SIG-M5 (cell line): ENCODE measurements around the gene CLSTN2.

Experiments
- DNase-seq: peaks from one replicate; lab custom pipeline; 2025; lab: John Stamatoyannopoulos, UW

CLSTN2 gene

DNA sequence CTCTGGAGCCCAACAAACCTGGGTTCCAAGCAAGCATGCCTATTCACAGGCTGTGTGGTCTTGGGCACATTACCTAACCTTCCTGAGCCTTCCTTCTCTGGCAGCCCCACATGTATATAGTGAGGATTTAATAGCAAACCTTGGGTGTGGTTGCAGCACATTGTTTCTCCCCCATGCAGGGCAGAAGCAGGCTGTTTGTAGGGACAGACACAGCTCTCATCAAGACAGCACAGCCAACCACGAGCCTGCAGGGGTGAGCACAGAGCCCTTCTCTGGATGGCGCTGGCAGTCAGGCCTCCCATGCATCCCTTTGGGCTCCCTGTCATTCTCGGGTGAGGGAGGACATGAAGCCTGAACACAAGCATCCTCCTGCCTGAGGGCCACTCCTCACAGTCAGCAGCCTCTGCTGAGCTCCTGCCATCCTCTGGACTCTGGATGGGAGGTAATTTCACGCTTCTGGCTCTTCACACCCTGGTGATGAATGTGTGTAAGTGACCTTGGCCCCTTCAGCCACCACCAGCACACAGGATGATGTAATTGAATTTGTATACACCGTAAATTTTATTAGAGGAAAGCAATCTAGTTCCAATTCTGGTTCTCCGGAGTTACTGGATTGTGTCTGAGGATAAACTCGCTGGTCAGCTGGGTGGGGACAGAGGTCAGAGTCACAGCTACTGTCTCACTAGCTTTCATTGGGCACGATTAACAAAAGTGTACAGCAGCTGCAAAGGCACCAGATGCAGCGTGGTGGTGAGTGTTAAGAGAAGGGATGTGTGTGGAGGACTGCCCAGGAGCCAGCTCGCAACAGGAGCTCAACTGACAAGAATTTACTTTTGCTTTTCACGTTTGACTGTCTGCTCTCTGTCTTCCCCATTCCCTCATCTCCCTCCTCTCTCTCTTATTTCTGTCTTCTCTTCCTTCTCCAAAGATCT lies 118.1 kb downstream of the CLSTN2 start:
- DNase-seq = no peak

DNA sequence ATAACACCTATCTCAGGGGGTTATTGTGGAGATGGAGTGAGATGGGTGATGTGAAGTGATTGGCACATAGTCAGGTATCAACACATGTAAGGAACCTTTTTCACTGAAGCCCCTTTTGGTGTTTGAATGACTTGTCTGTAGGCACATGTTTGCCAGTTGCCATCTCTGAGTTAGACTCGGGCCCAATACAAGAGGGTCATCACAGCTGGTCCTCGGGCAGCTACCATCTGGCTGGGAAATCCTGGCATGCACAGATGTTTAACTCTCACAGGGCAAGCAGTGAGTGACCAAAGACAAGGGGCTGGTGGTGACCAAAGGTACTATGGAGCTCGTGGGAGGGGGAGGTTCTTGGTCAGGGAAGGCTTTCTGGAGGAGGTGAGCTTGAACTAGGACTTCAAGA lies 118.8 kb downstream of the CLSTN2 start:
- DNase-seq = no peak

DNA sequence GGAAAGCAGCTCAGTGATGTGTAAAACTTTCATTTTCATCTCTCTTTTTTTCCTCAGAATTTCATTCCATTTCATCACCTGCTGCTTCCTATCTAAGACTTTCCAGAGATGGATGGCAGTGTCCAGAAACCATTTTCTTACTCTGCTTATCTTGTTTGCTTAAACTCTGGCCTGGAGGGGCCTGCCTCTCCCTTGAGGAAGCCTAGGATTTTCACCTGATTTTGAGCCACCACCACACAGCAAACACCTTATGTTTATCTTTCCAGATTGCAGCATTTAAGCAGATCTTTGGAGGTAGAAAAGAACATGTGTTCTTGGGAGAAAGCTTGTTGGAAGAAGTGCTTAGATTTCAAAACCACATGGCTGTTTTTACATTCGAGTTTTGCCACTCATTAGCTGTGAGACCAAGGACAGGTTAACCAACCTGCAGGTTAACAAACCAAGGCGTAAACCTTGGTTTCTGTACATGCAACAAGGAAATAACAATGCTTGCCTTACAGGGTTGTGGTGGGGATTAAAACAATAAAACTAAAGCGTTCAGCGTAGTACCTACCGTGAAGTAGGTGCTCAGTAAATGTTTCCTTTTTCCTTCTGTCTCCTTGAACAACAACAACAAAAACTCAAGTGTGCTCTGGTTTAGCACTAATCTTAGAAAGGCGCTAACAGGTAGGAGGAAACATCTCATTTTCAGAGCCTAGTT lies 120.3 kb downstream of the CLSTN2 start:
- no peak for DNase-seq

DNA sequence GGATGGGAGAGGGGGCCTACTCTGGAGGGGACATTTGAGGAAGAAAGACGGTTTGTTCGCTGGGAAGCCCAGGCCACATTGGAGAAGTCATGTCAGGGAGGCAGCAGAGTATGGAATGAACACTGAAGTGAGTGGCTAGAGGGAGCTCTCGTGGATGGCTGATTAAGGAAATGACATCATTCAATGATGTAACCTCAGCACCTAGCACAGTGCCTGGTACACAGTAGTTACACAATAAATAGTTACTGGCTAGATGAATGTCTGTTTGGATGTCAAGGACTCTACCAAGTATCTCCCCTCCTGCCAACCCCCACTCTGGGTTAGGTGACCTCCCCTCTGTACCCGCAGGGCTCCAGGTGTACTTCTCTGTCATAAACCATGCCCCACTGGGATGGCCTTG lies 121.1 kb downstream of the CLSTN2 start:
- DNase-seq = no peak

DNA sequence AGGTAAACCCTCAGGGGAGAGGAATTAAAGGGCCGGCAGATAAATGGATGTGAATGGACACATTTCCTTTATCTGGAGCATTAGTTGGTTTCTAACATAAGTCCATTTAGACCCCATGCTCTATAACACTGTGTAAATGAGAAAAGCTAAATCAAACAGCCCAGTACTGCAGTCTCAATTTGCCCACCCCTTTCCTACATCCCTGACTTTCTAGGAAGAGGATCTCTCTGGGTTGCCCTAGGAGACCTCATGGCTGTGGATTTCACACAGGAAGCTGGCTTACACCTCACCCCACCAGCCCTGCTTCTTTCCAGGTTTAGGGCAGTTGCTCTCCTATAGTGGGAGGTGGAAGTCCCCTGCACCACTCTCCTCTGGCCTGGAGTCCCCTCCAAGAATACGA lies 126.2 kb downstream of the CLSTN2 start:
- no peak for DNase-seq

DNA sequence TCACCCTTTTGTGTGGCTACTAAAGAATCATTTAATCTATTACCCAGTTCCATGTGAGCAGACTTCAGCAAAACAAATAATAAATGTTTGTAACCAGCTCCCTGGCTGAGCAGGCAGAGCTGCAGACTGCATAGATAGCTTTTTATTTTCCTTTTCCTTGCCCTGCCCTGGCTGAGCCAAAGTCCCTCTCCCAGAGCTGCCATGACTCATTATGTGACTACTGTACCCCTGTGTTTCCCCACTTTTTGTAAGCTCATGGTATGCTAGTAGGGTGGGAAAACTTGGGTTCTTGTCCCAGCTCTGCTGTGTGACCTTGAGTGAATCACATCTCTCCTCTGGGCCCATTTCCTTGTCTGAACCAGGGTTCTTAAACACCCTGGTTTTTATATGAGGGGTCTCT lies 127.5 kb downstream of the CLSTN2 start:
- DNase-seq = no peak

DNA sequence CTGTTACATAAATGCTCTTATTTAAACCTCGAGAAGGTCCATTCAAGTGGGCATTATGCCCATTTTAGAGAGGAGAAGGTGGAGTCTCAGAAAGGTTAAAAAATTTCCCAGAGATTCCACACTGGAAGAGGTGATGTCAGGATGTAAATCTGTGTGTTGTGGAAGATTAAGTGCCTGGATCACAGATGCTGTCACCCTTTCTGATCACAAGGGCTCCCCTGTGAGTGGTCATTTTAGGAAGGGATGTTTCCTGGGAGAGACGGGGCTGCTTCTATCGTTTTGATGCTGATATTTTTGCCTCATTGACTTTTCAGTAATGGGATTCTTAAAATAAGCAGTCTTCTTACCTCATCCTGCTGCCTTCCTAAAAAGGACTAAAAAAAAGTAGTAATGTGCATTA lies 132.5 kb downstream of the CLSTN2 start:
- DNase-seq = no peak

DNA sequence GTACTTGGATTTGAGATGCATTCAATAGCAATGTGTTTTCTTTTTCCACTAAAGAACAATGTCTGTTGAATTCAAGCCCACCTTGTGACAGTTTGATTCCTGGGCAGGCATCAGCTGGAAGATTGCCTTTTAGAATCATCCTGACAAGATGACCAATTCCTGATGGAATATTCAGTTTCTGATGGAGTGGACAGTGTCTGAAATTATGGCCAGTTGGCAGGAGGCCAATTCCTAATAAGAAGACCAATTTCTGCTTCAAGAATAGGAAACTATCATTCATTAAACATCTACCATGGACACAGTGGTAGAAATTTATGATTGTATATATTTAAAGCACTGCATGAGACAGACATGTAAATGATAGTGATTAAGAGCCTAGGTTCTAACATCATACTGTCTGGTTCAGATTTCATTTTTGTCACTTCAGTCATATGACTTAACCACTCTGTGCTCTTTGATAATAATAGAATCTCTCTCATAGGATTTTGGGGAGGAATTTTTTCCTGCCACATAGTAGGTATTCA lies 133.6 kb downstream of the CLSTN2 start:
- DNase-seq = no peak

DNA sequence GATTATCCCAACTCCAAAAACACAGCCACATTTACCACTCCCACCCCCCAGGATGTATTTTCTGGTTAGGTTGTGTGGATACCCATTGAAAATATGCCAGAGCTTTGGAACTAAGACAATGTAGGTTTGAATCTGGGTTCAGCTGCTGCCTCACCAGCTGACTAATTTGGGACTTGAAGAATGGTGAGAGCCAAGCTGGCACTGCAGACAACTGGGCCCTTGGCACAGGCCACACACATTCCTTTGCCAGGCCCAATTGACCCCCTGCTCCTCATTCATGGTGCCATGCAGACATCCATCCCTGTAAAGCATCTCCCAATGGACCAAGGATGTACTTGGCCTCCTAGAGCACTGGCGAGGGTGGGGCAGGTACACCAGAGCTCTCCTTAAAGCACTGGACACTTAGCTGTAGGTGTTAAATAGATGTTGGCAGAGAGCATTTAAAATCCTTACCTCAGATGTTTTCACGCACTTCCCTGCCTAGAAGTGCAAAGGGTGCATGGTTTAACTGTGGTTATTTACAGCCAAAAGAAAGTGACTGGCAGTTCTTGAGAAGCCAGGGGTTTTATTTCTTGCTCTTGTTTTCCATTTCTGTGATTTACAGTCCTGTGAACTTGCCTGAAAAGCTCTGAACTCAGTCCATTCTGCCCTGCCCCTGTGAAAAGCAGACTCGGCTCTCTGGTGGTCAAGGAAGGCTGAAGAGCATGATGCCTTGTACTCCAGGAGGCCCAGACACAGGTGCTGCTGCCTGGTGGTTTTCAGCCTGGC lies 138.5 kb downstream of the CLSTN2 start:
- DNase-seq = no peak

DNA sequence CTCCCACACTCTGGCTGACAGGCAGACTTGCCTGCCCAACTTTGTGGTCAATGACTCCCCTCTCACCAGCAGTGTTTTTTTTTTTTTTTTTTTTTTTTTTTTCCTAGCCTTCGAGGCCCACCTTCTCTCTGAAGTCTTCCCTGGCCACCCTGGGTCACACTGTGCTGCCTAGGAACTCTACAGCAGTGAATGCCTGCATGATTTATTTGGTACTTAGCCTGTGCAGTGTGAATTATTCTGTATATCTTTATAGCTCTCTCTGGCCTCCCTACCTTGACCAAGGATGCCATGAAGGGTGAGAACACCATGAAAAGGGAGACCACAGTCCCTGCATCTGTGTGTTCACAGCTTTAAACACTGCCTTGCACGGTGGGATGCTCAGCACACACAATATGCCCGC lies 141.6 kb downstream of the CLSTN2 start:
- no peak for DNase-seq

DNA sequence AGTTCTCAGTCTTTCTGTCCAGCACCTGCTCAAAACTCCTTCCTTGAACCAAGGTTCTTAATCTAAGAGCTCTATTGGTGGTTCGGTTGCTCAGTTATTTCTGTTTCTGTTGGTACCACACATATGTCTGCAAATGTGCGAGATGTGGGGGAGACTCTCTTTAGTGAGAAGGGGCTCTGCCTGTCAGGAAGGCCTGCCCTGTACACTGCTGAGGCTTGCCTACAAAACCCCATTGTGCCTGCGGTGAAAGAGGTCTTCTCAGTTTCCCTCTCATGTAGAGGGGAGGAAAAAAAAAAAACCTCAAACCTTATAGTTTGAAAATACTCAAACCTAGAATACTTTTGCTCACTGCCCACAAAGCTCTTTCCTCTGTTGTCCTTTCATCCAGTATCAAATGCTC lies 142.4 kb downstream of the CLSTN2 start:
- DNase-seq = no peak

DNA sequence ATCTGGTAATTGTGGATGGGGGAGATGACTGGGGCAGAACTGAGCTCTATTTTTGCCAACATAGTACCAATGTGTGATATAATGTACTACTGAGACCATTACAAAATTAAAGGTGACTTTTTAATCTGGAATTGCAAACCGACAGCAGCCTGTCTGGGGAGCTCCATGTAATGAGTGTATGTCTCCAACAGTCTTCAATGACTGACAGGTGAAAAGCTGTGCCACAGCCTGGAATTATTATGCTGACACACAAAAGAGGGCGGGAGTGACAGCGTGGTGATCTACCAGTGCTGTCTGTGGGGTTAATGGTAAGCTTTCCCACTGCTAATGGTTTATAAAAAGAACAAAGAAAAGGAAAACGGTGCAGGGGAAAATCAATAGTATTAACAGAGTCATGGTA lies 143.4 kb downstream of the CLSTN2 start:
- DNase-seq = no peak

DNA sequence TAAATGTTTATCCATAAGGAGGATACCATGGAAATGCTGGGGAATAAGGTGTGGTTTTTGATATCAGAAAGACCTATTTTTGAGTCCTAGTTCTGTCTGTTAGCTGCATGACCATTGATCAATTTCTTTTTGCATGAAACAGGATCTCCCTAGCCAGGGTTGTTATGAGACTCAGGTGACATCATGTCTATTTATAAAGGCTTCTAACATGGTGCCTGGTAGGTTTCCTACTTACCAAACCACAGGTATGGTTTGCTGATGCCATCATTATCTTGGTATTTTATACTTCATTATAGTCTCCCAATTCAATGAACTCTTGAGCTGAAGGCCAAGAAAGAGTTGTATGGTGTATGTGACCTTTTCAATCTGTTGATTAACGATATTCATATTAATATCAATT lies 144.0 kb downstream of the CLSTN2 start:
- no peak for DNase-seq

DNA sequence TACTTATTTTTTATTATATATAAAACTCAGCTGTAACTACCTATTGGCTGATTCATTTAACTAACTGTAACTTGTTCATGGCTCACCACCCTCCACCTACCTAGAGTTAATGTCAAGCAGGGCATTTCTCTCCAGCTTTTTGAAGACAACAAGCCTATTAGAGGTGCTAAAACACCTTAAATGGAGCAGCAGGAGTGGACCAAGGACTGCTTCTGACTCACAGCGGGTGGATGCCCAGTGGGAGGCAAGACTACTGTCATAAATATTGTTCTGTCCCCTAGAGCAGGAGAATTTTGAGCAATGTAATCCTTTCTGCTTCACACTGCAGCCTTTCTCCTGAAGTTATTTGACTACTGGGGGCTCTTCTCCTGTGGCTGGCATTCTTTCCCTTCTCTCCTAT lies 146.9 kb downstream of the CLSTN2 start:
- no peak for DNase-seq

DNA sequence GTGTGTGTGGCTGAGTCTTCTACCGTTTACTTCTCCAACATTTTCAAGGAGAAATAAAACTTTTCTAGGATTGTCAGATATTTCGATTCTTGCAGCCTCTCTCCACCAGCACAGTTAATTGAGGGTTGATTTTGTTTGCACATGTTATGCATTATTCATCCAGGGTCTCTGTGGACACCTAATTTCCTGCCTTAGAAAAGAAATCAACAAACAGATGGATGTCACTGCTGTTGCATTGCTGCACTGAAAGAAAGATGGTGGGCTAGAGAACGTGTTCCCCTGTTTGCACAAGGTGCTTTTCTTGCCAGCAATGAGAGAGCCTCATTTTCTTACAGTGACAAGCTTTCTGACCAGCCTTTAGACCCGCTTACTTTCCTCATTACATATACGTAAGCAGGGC lies 150.0 kb downstream of the CLSTN2 start:
- no peak for DNase-seq

DNA sequence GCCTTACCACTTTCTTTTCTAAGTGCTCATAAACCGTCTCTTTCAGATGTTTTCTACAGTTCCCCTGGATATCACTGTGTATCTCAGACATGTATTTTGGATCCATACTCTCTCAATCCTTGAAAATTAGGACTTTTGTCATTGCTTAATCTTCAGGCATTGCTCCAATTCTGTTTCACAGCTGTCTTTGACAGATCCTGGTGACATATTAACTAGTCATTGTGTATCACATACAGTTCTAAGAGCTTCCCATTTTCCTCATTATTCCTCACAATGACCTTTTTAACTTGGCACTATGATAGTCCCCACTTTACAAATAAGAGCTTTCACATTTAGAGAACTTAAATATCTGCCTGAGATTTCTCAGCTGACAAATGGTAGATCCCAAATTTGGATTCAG lies 151.7 kb downstream of the CLSTN2 start:
- DNase-seq = no peak

DNA sequence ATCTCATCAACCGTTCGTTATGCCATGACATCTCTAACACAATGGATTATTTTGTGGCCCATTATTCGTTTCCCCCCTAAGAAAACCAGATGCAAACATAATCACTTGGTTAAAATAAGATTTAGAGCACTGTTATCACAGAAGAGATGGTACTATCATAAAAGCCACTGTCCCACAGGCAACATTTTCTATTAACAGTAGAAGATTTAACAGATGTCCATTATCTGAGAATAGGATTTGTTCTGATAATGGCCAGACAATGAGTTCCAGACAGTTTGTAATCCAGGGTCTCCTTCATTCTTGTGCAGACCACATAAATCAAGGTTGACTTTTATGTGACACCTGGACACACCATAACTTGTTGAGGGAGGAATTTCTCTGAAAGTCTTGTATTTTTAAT lies 153.1 kb downstream of the CLSTN2 start:
- no peak for DNase-seq

DNA sequence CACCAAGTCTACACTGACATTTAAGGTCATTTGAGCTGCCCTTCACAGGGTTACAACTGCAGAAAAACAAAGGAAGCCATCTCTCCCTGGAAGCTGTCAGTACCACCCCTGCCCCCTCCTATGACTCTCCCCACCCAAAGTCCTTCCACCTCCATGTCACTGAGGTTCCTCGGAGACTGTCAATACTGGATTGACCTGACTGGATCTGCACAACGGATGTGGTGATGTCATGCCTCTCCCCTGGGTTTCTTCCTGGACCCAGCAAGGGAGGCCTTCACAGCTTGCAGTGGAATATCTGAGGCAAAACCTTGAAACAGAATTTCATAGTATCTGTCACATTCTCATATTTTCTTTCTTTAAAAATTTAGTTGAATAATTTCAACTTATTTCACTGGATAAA lies 153.5 kb downstream of the CLSTN2 start:
- no peak for DNase-seq

DNA sequence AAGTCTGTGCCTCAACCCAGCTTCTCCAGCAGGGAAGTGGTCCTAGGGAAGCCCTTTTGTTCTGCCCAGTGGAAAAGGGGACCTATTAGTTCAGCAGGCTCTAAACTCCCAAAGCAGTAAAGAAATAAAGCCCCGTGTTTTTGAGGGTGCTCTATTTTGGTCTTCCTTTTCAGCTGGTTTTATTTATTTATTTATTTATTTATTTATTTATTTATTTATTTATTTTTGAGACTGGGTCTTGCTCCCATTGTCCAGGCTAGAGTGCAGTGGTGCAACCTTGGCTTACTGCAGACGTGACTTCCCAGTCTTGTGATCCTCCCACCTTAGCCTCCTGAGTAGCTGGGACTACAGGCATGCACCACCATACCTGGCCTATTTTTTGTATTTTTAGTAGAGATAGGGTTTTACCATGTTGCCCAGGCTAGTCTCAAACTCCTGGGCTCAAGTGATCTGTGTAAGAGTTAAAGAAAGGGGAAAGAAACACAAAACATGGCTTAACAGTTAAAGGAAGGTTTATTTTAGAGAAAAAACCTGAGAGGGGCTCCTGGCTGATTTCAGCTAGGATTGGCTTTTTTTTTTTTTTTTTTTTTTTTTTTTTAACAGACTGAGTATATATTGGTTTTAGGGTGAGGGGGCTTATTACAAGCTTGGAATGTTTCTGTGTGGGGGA lies 154.6 kb downstream of the CLSTN2 start:
- DNase-seq = no peak

DNA sequence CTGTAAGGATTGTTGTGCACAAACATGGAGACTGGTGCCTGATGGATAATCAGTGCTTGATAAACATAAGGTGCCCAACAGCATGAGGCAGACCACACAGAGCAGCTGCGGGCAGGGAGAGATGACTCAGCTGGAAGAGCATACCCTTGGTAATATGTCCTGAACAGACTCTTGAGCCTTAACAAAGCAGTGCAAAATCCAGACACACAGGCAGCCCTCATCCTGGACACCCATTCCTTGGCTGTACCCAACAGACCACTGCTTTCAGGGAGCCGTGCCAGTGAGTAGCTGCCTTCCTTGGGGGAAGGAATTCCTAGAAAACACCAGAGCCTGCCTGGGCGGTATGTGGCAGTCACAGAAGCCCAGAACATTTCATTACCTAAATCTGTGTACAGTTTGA lies 156.2 kb downstream of the CLSTN2 start:
- no peak for DNase-seq

DNA sequence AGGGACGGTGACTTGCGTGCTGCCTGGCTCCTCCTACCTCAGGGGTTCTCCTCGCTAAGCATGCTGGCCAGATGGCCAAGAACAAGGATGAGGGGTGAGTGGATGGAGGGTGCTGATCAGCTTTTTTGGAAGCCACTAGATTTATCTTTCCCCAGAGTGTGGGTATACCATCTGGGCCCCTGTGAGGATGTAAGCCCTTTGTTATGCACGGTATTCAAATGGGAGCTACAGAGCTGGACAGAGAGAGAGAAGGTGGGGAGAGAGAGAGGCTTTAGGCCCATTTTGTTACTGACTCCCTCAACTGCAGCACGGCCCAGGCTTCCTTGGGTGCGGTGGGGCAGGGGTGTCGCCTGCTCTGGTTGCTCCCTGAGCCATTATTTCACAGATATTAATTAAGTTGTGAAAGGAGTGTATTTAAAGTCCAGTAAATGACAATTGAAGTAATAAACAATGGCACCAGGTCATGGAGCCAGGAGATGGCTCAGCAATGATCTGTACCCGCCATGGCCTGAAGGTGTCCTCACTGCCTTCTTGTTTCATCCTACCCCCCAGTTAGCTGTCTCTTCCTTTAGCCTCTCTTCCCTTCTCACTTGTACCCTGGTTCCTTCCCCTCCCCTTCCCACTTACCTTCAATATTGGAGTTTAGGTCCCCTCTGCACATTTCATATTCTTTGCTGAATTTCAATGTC lies 158.0 kb downstream of the CLSTN2 start:
- no peak for DNase-seq
